Activated CD4-positive, alpha-beta T cell treated with anti-CD3 and anti-CD28 coated beads, Interleukin-2, Interleukin-4, amounts not matched to agents 100 ng/mL and 50 ng/mL, durations not matched to agents 16 hours and 8 hours (primary cell): Measurements from ENCODE around the gene BLMH.

ENCODE experiments used
- DNase-seq: peaks from one replicate; pipeline ENCODE4 v3.0.0-alpha.2; 2020; ENCODE audit warnings: low spot score

BLMH gene

GRCh38 chr17:30304778-30305177 is 13.0 kb upstream of the BLMH start:
- no peak for DNase-seq

- DNase-seq = no peak
Measured at GRCh38 chr17:30302241-30302640, 10.5 kb upstream of the BLMH start.

- DNase-seq = no peak
Measured at GRCh38 chr17:30300818-30301217, 9.1 kb upstream of the BLMH start.

- no peak for DNase-seq
Measured at GRCh38 chr17:30299000-30299399, 7.3 kb upstream of the BLMH start.

- DNase-seq = no peak
Measured at GRCh38 chr17:30297715-30298114, 6.0 kb upstream of the BLMH start.

- no peak for DNase-seq
Measured at GRCh38 chr17:30296499-30297080, 4.8 kb upstream of the BLMH start.

- DNase-seq = peak; percentile 19
Measured at GRCh38 chr17:30292286-30292858, 628 bp upstream of the BLMH start.

- peak; percentile 57 for DNase-seq
Measured at GRCh38 chr17:30290696-30291542, 825 bp downstream of the BLMH start.

GRCh38 chr17:30290077-30290476 is 1.7 kb downstream of the BLMH start:
- no peak for DNase-seq

GRCh38 chr17:30279156-30279555 is 12.6 kb downstream of the BLMH start:
- DNase-seq = no peak

- no peak for DNase-seq
Measured at GRCh38 chr17:30278032-30278431, 13.7 kb downstream of the BLMH start.

- DNase-seq = no peak
Measured at GRCh38 chr17:30275911-30276310, 15.8 kb downstream of the BLMH start.

- no peak for DNase-seq
Measured at GRCh38 chr17:30274887-30275286, 16.9 kb downstream of the BLMH start.

- DNase-seq = no peak
Measured at GRCh38 chr17:30273373-30273772, 18.4 kb downstream of the BLMH start.

- no peak for DNase-seq
Measured at GRCh38 chr17:30271102-30271501, 20.6 kb downstream of the BLMH start.

GRCh38 chr17:30267625-30268024 is 24.1 kb downstream of the BLMH start:
- DNase-seq = no peak

- no peak for DNase-seq
Measured at GRCh38 chr17:30263552-30264333, 28.0 kb downstream of the BLMH start.

- no peak for DNase-seq
Measured at GRCh38 chr17:30256756-30257506, 34.8 kb downstream of the BLMH start.

- DNase-seq = no peak
Measured at GRCh38 chr17:30254150-30254549, 37.6 kb downstream of the BLMH start.

- DNase-seq = no peak
Measured at GRCh38 chr17:30253312-30253711, 38.4 kb downstream of the BLMH start.

GRCh38 chr17:30251931-30252330 is 39.8 kb downstream of the BLMH start:
- DNase-seq = no peak

GRCh38 chr17:30249460-30249859 is 42.3 kb downstream of the BLMH start:
- DNase-seq = no peak
